ENCODE measurements around the gene SPACA7. TPM values are rescaled to one million over a fixed set of nuclear protein-coding genes. Genes with fewer than 3 reads are reported as not detected.
"Not testable (repeated sequence)": the region's sequence is repeated elsewhere in the genome, so short reads cannot be mapped to it uniquely, and the experiment has no call there.

Gene SPACA7
- total and polyA plus RNA-seq, 4 donors: not detected

GRCh38 chr13:112395941-112396340 is 19.8 kb downstream of the SPACA7 start:
- not testable (repeated sequence) for H3K36me3 ChIP-seq (ENCODE audit: control insufficient read depth in 4 of 4, insufficient read depth in 4 of 4, low read length in 4 of 4); H3K9ac ChIP-seq (ENCODE audit: insufficient read depth in 1 of 2, low read length in 2 of 2); H3K4me3 ChIP-seq; H3K4me1 ChIP-seq (ENCODE audit: control insufficient read depth in 5 of 5, insufficient read depth in 5 of 5, low read length in 5 of 5); H3K27me3 ChIP-seq (ENCODE audit: control insufficient read depth in 3 of 3, insufficient read depth in 3 of 3, low read length in 2 of 3); H3K27ac ChIP-seq (ENCODE audit: low read depth in 1 of 2, low read length in 1 of 2); DNase-seq; H3K9me3 ChIP-seq (ENCODE audit: control insufficient read depth in 4 of 4, insufficient read depth in 3 of 4, low read length in 3 of 4); ATAC-seq (ENCODE audit: insufficient read depth, low FRiP score)
- WGBS, 2 donors: 86 to 88% methylated on average over 11 to 13 of the region's 13 CpGs

GRCh38 chr13:112397108-112397507 is 21.0 kb downstream of the SPACA7 start:
- TF ChIP-seq CTCF (IDR thresholded peaks at IDR 0.05; ENCODE audit: control extremely low read depth, extremely low read depth): no peak
- Histone ChIP-seq H3K27ac (ENCODE audit: low read depth in 1 of 2, low read length in 1 of 2) (no peak overlapping the region), H3K9me3 (ENCODE audit: control insufficient read depth in 4 of 4, insufficient read depth in 3 of 4, low read length in 3 of 4) (peaks cover 0 to 6% (median 0%) of the 10 kb centered on the region in 4 donors), H3K27me3 (ENCODE audit: control insufficient read depth in 3 of 3, insufficient read depth in 3 of 3, low read length in 2 of 3) (no peaks in the 10 kb centered on the region), H3K4me3 (no peak overlapping the region), H3K4me1 (ENCODE audit: control insufficient read depth in 5 of 5, insufficient read depth in 5 of 5, low read length in 5 of 5) (peaks cover 0 to 1% (median 0%) of the 10 kb centered on the region in 5 donors), H3K9ac (ENCODE audit: insufficient read depth in 1 of 2, low read length in 2 of 2) (no peak overlapping the region), H3K36me3 (ENCODE audit: control insufficient read depth in 4 of 4, insufficient read depth in 4 of 4, low read length in 4 of 4) (no peaks in the 10 kb centered on the region)
- no peak for ATAC-seq (ENCODE audit: insufficient read depth, low FRiP score)
- 83 to 90% methylated on average over 9 of the region's 9 CpGs for WGBS, 2 donors
- DNase-seq: no peak

GRCh38 chr13:112398347-112398746 is 22.2 kb downstream of the SPACA7 start:
- not testable (repeated sequence) for H3K9me3 ChIP-seq (ENCODE audit: control insufficient read depth in 4 of 4, insufficient read depth in 3 of 4, low read length in 3 of 4); H3K4me1 ChIP-seq (ENCODE audit: control insufficient read depth in 5 of 5, insufficient read depth in 5 of 5, low read length in 5 of 5); H3K9ac ChIP-seq (ENCODE audit: insufficient read depth in 1 of 2, low read length in 2 of 2); H3K27me3 ChIP-seq (ENCODE audit: control insufficient read depth in 3 of 3, insufficient read depth in 3 of 3, low read length in 2 of 3); H3K27ac ChIP-seq (ENCODE audit: low read depth in 1 of 2, low read length in 1 of 2); H3K4me3 ChIP-seq; ATAC-seq (ENCODE audit: insufficient read depth, low FRiP score); H3K36me3 ChIP-seq (ENCODE audit: control insufficient read depth in 4 of 4, insufficient read depth in 4 of 4, low read length in 4 of 4); DNase-seq
- 77 to 94% methylated on average over 6 of the region's 6 CpGs for WGBS, 2 donors

GRCh38 chr13:112409828-112410227 is 33.7 kb downstream of the SPACA7 start:
- not testable (repeated sequence) for DNase-seq; H3K9ac ChIP-seq (ENCODE audit: insufficient read depth in 1 of 2, low read length in 2 of 2); H3K4me1 ChIP-seq (ENCODE audit: control insufficient read depth in 5 of 5, insufficient read depth in 5 of 5, low read length in 5 of 5); ATAC-seq (ENCODE audit: insufficient read depth, low FRiP score); H3K27me3 ChIP-seq (ENCODE audit: control insufficient read depth in 3 of 3, insufficient read depth in 3 of 3, low read length in 2 of 3); H3K27ac ChIP-seq (ENCODE audit: low read depth in 1 of 2, low read length in 1 of 2); H3K4me3 ChIP-seq; H3K36me3 ChIP-seq (ENCODE audit: control insufficient read depth in 4 of 4, insufficient read depth in 4 of 4, low read length in 4 of 4)
- H3K9me3 ChIP-seq (ENCODE audit: control insufficient read depth in 4 of 4, insufficient read depth in 3 of 4, low read length in 3 of 4): peaks cover 0 to 11% (median 2%) of the 10 kb centered on the region in 4 donors
- 66 to 81% methylated on average over 3 of the region's 3 CpGs for WGBS, 2 donors

GRCh38 chr13:112416647-112417046 is 40.5 kb downstream of the SPACA7 start:
- ATAC-seq (ENCODE audit: insufficient read depth, low FRiP score): no peak
- 82 to 87% methylated on average over 1 of the region's 1 CpG for WGBS, 2 donors
- H3K36me3 ChIP-seq (ENCODE audit: control insufficient read depth in 4 of 4, insufficient read depth in 4 of 4, low read length in 4 of 4): no peaks in the 10 kb centered on the region

More at GRCh38 chr13:112416647-112417046, 40.5 kb downstream of the SPACA7 start:
- Histone ChIP-seq H3K4me1 (ENCODE audit: control insufficient read depth in 5 of 5, insufficient read depth in 5 of 5, low read length in 5 of 5) (no peaks in the 10 kb centered on the region), H3K9me3 (ENCODE audit: control insufficient read depth in 4 of 4, insufficient read depth in 3 of 4, low read length in 3 of 4) (peaks cover 0 to 26% (median 22%) of the 10 kb centered on the region in 4 donors), H3K4me3 (no peak overlapping the region), H3K27me3 (ENCODE audit: control insufficient read depth in 3 of 3, insufficient read depth in 3 of 3, low read length in 2 of 3) (no peaks in the 10 kb centered on the region), H3K27ac (ENCODE audit: low read depth in 1 of 2, low read length in 1 of 2) (no peak overlapping the region), H3K9ac (ENCODE audit: insufficient read depth in 1 of 2, low read length in 2 of 2) (no peak overlapping the region)
- no peak for DNase-seq
- no peak for TF ChIP-seq CTCF (IDR thresholded peaks at IDR 0.05; ENCODE audit: control extremely low read depth, extremely low read depth)

Measured in lung (tissue), 12 donors.